GM18508 (cell line): ENCODE measurements around the gene PNRC1.
A peak's percentile ranks its signal among the peaks of the same experiment; 100 is the strongest.
"Not testable (repeated sequence)": the region's sequence is repeated elsewhere in the genome, so short reads cannot be mapped to it uniquely, and the experiment has no call there.

ENCODE experiments used
- ATAC-seq: cut with Tn5 transposase; IDR thresholded peaks from one replicate; pipeline ENCODE4 v1.9.1; 2021; ENCODE audit warnings: moderate number of reproducible peaks; ENCODE audit not compliant: insufficient read depth, unreplicated experiment

The PNRC1 gene

DNA sequence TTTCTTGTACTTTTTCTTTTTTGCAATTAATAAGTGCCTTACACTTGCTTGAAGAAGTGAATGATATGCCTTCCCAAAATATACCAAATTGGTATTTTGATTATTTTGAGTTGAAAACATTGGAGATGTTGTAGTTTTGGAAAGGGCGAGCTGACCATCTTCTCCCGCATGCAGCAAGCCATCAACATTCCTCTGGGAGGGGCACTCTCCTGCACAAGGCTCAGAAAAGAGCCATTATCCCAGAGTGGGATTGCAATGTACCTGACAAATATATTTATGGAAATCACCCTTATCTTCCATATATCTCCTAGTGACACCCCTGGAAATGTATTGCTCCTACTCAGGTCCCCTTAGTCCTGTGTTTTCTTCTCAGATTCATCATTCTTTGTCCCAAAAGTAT, 22.8 kb upstream of the PNRC1 start:
- ATAC-seq = no peak

- ATAC-seq = no peak
Observed at GRCh38 chr6:89058627-89059026, 21.9 kb upstream of the PNRC1 start.

DNA sequence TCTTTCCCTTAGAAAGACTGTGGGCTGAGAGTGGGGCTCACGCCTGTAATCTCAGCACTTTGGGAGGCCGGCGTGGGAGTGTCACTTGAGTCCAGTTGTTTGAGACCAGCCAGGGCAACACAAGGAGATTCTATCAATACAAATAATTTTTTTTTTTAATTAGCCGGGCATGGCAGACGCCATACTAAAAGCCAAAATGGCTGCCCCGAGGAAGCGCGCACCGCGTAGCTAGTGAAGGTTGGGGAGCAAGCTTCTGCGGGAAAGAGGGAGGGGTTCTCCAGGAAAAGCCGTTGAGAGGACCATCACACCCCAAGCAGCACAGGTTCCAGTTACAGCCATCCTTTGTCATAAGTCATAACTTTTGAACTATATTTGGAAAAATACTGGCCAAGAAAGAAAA, 21.3 kb upstream of the PNRC1 start:
- ATAC-seq = no peak

- no peak for ATAC-seq
Observed at GRCh38 chr6:89063881-89064280, 16.7 kb upstream of the PNRC1 start.

DNA sequence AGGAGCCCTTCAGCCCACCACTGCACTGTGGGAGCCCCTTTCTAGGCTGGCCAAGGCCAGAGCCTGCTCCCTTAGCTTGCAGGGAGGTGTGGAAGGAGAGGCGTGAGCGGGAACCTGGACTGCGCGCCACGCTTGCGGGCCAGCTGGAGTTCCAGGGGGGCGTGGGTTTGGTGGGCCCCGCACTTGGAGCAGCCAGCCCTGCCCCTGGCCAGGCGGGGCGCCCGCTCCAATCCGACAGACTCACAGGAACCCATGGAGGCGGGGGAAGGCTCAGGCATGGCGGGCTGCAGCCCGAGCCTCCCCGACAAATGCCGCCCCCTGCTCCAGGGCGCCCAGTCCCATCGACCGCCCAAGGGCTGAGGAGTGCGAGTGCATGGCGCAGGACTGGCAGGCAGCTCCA, 15.6 kb upstream of the PNRC1 start:
- ATAC-seq = not testable (repeated sequence)

GRCh38 chr6:89066121-89066520, 14.4 kb upstream of the PNRC1 start:
- not testable (repeated sequence) for ATAC-seq

DNA sequence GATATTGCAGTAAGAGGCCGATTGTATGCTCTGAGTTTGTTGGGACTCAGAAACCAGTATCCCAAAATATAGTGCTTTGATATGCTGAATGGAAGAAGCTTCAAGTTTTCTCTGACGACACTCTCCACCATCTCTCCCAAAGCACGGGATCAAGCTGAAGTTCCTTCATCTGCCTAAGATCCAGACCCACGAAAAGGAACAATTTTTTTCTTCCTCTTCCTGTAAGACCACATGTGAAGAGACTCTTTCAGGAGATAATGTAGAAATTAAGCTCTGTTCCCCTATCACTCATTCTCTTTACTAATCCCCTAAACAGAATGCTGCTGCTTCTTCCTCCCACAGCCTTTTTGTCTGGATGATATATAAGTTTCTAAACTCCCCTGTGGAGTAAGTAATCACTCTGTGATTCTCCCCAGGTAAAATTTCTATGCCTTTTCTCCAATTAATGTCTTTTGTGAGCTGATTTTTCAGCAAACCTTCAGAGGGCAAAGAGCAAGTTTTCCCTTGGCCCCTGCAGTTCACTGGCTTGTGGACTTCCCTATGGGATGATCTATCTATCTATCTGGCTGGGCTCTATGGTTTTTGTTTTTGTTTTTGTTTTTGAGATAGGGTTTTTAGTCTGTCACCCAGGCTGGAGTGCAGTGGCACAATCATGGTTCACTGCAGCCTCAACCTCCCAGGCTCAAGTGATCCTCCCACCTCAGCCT, 13.5 kb upstream of the PNRC1 start:
- ATAC-seq = no peak

GRCh38 chr6:89067796-89068195, 12.8 kb upstream of the PNRC1 start:
- ATAC-seq = no peak

- ATAC-seq = no peak
Observed at GRCh38 chr6:89068695-89069094, 11.9 kb upstream of the PNRC1 start.

- no peak for ATAC-seq
Observed at GRCh38 chr6:89069536-89070163, 10.9 kb upstream of the PNRC1 start.

GRCh38 chr6:89071036-89071435, 9.5 kb upstream of the PNRC1 start:
- no peak for ATAC-seq

DNA sequence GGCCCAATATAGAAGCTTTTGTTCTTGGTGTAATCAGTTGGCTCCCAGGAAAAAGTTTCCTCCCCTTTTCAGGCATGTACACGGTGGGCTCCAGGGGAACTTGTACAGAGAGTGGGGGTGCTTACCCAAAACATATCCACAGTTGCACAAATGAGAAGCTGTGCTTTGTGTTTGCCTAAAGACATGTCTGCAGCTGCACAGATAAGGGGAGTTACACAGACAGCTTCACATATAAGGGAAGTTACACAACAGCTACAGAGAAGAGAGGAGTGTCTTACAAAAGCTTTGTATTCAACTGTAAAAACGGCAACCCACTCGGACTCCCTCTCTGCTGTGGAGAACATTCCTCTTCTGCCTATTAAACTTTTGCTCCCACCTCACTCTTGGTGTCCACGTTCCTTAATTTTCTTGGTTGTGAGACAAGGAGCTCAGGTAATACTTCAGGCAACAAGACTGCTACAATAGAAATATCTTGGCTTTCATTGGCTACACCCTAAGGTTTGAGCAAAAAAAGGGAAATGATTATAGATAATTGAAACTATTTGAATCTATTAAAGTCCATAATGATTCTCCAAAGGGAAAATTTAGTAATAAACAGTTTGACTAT, 7.4 kb upstream of the PNRC1 start:
- ATAC-seq = no peak

GRCh38 chr6:89073840-89074239, 6.7 kb upstream of the PNRC1 start:
- no peak for ATAC-seq

GRCh38 chr6:89079511-89080234, 878 bp upstream of the PNRC1 start:
- no peak for ATAC-seq

GRCh38 chr6:89081129-89081422, 525 bp downstream of the PNRC1 start:
- ATAC-seq = no peak

- peak; percentile 28 for ATAC-seq
Observed at GRCh38 chr6:89081423-89082322, 1.1 kb downstream of the PNRC1 start.

DNA sequence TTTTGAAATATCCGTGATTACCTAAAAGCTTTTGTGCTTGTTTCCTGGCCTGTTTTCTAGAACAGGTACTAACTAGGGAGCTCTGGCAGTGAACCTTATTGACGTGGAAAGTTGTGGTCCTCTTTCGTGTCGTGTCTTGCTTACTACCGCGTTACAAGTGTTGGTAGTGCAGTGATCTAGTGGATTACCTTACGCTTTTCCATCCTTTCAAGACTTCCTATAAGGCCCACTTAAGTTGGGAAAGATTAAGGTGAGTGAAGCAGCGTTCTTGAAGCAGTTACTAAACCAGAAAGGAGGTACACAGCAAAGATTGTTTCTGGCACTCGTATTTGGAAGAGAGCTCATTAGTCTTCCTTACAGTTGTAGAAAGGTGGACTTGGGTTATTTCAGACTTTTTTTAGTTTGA, 1.9 kb downstream of the PNRC1 start:
- ATAC-seq = no peak

GRCh38 chr6:89084542-89084941, 4.0 kb downstream of the PNRC1 start:
- ATAC-seq = no peak

- no peak for ATAC-seq
Observed at GRCh38 chr6:89084954-89085353, 4.4 kb downstream of the PNRC1 start.
